MM.1S (cell line): ENCODE data around the gene LAPTM4A.

Experiments
- EZH2phosphoT487 ChIP-seq: fragments of 300-600 bp; sonication (generic); IDR thresholded peaks from 2 replicates; pipeline ENCODE4 v1.6.1; 2018; ENCODE audit warnings: antibody characterized with exemption, low read length
- TF ChIP-seq, protein P1 (sequence below): fragments of 300-600 bp; sonication (generic); IDR thresholded peaks from 2 replicates; pipeline ENCODE4 v1.5.1; 2016; ENCODE audit warnings: antibody characterized with exemption, low read length, mixed read lengths

DNA sequence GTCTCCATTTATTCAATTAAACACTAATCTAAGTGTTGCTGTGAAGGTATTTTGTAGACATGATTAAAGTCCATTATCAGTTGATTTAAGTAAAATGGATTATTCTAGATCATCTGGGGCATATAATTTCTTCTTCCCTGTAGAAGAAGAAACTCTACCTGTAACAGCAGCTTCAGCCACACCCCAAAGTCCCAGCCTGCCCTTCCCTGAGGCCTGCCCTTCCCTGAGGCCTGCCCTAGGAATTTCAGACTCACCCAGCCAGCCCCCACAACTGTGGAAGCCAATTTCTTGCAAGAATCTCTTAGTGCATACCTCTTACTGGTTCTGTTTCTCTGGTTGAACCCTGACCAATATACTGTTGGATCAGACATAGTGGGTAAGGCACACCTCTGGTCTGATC lies 13.4 kb upstream of the LAPTM4A start:
- TF ChIP-seq, protein P1, sequence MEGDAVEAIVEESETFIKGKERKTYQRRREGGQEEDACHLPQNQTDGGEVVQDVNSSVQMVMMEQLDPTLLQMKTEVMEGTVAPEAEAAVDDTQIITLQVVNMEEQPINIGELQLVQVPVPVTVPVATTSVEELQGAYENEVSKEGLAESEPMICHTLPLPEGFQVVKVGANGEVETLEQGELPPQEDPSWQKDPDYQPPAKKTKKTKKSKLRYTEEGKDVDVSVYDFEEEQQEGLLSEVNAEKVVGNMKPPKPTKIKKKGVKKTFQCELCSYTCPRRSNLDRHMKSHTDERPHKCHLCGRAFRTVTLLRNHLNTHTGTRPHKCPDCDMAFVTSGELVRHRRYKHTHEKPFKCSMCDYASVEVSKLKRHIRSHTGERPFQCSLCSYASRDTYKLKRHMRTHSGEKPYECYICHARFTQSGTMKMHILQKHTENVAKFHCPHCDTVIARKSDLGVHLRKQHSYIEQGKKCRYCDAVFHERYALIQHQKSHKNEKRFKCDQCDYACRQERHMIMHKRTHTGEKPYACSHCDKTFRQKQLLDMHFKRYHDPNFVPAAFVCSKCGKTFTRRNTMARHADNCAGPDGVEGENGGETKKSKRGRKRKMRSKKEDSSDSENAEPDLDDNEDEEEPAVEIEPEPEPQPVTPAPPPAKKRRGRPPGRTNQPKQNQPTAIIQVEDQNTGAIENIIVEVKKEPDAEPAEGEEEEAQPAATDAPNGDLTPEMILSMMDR: no peak
- no peak for TF ChIP-seq EZH2phosphoT487
